Measurements from ENCODE around the gene MIA2. TPM values are rescaled to one million over a fixed set of nuclear protein-coding genes. Genes with fewer than 3 reads are reported as not detected.
"Not testable (repeated sequence)": the region's sequence is repeated elsewhere in the genome, so short reads cannot be mapped to it uniquely, and the experiment has no call there.

MIA2 gene
- total and polyA plus RNA-seq, 2 donors (not counting 1 experiment from before 2014, with no cell fraction given) = 11.5 to 27.1 TPM

DNA sequence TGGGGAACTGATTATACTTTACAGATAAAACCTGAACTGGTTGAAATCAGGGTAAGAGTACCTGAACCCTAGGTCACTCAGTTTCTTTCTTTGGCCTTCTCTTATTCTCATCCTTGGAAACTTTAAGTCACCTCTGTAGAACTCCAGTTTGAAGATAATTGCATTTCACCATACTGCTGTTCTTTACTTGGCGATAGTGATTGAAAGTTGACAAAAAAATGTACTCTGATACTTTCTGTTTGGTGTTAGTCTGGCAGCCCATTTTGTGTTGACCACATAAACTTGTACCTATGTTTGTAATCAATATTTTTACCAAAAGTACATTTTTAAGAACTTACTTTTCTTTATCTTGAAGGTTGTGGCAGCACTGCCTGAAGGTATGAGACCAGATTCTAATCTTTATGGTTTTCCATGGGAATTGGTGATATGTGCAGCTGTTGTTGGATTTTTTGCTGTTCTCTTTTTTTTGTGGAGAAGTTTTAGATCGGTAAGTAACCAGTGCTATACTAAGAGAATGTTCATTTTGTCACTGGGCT is 42.9 kb downstream of the MIA2 start:
- POLR2A ChIA-PET = no interaction called here
- Histone ChIP-seq H3K9me3 (ENCODE audit: control extremely low read depth in 1 of 3, control insufficient read depth in 2 of 3, insufficient read depth in 1 of 3, low read length in 2 of 3) (peaks cover 0 to 9% (median 2%) of the 10 kb centered on the region in 3 donors), H3K4me1 (ENCODE audit: control insufficient read depth in 2 of 2, insufficient read depth in 2 of 2, low read length in 2 of 2) (peaks cover 0 to 4% of the 10 kb centered on the region in 2 donors), H3K36me3 (replicated peaks in 1 of 2; ENCODE audit: control extremely low read depth in 1 of 2, control insufficient read depth in 1 of 2, extremely low read depth in 1 of 2, insufficient read depth in 2 of 2, low read length in 1 of 2) (peaks cover 6 to 7% of the 10 kb centered on the region in 2 experiments), H3K27ac (ENCODE audit: low read length in 2 of 2) (no peak overlapping the region), H3K9ac (ENCODE audit: low read length) (no peak overlapping the region), H3K79me2 (ENCODE audit: control insufficient read depth, insufficient read depth, low read length) (peaks cover 63% of the 10 kb centered on the region), H3K4me2 (replicated peaks; ENCODE audit: low read depth, low read length, poor library complexity, severe bottlenecking) (no peak overlapping the region), H2AFZ (ENCODE audit: insufficient read depth, low read depth, low read length, poor library complexity, severe bottlenecking) (no peak overlapping the region), H4K20me1 (ENCODE audit: control insufficient read depth, insufficient read depth, low read length, poor library complexity, severe bottlenecking) (peaks cover 28% of the 10 kb centered on the region), H3K27me3 (replicated peaks in 1 of 4; ENCODE audit: control extremely low read depth in 1 of 4, control insufficient read depth in 3 of 4, insufficient read depth in 4 of 4, low read length in 3 of 4) (no peaks in the 10 kb centered on the region), H3K4me3 (ENCODE audit: control extremely low read depth in 1 of 5, extremely low read depth in 1 of 5, insufficient read depth in 1 of 5, low read depth in 2 of 5, low read length in 4 of 5) (no peak overlapping the region)
- no peak for DNase-seq
- CTCF ChIA-PET = no interaction called here
- Mint-ChIP-seq H3K4me3 (no peak overlapping the region), H3K27me3 (no peaks in the 10 kb centered on the region), H3K27ac (no peak overlapping the region), H3K4me1 (peaks cover 36% of the 10 kb centered on the region), H3K9me3 (ENCODE audit: insufficient read depth) (peaks cover 2% of the 10 kb centered on the region)
- no CpG with 5 or more reads among the region's 2 CpGs for WGBS (ENCODE audit: insufficient coverage)
- ATAC-seq (ENCODE audit: low read depth) = no peak
- no peak for TF ChIP-seq EZH2 (IDR thresholded peaks at IDR 0.05; ENCODE audit: borderline replicate concordance, insufficient read depth, low read depth, low read length, poor library complexity, severe bottlenecking)
- TF ChIP-seq, protein P1, sequence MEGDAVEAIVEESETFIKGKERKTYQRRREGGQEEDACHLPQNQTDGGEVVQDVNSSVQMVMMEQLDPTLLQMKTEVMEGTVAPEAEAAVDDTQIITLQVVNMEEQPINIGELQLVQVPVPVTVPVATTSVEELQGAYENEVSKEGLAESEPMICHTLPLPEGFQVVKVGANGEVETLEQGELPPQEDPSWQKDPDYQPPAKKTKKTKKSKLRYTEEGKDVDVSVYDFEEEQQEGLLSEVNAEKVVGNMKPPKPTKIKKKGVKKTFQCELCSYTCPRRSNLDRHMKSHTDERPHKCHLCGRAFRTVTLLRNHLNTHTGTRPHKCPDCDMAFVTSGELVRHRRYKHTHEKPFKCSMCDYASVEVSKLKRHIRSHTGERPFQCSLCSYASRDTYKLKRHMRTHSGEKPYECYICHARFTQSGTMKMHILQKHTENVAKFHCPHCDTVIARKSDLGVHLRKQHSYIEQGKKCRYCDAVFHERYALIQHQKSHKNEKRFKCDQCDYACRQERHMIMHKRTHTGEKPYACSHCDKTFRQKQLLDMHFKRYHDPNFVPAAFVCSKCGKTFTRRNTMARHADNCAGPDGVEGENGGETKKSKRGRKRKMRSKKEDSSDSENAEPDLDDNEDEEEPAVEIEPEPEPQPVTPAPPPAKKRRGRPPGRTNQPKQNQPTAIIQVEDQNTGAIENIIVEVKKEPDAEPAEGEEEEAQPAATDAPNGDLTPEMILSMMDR (IDR thresholded peaks at IDR 0.05) = no peak
- intact Hi-C loops (cut with micrococcal nuclease) = no loop called here

DNA sequence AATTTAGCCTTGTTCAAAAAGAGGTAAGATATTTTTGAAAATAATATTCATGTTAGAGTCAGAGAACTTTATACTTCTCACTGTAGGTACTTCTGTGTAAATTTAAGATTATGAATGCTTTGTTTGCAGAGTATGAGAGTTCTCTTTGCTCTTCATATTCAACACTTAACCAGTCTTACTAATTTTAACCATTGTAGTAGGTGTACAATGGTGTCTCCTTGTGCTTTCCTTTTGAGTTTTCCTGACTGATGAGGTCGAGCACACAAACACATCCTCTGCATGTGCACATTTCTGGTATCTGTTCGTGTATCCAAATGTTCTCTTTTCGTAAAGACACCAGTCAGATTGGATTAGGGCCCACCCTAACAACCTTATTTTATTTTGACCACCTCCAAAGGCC is 45.8 kb downstream of the MIA2 start:
- 83% methylated on average over 1 of the region's 3 CpGs for whole genome bisulfite sequencing (ENCODE audit: insufficient coverage)
- peaks cover 44% of the 10 kb centered on the region for H3K79me2 ChIP-seq (ENCODE audit: control insufficient read depth, insufficient read depth, low read length)

DNA sequence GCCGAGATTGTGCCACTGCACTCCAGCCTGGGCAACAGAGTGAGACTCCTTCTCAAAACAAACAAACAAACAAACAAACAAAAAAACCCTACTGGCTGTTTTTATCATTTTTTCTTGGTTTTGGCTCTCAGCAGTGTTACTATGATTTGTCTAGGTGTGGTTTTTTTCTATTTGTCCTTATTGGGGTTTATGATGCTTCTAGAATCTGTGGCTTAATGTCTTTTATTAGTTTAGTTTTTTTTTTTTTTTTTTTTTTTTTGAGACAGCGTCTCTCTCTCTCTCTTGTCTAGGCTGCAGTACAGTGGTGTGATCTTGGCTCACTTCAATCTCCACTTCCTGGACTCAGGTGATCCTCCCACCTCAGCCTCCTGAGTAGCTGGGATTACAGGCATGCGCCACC is 47.0 kb downstream of the MIA2 start:
- H3K9me3 Mint-ChIP-seq (ENCODE audit: insufficient read depth); H3K4me1 ChIP-seq (ENCODE audit: control insufficient read depth in 2 of 2, insufficient read depth in 2 of 2, low read length in 2 of 2); intact Hi-C loops (cut with micrococcal nuclease); H3K27ac Mint-ChIP-seq; H3K27me3 ChIP-seq (replicated peaks in 1 of 4; ENCODE audit: control extremely low read depth in 1 of 4, control insufficient read depth in 3 of 4, insufficient read depth in 4 of 4, low read length in 3 of 4); POLR2A ChIA-PET; H3K9me3 ChIP-seq (ENCODE audit: control extremely low read depth in 1 of 3, control insufficient read depth in 2 of 3, insufficient read depth in 1 of 3, low read length in 2 of 3); H4K20me1 ChIP-seq (ENCODE audit: control insufficient read depth, insufficient read depth, low read length, poor library complexity, severe bottlenecking); H2AFZ ChIP-seq (ENCODE audit: insufficient read depth, low read depth, low read length, poor library complexity, severe bottlenecking); H3K27ac ChIP-seq (ENCODE audit: low read length in 2 of 2); H3K4me3 ChIP-seq (ENCODE audit: control extremely low read depth in 1 of 5, extremely low read depth in 1 of 5, insufficient read depth in 1 of 5, low read depth in 2 of 5, low read length in 4 of 5); H3K27me3 Mint-ChIP-seq; H3K9ac ChIP-seq (ENCODE audit: low read length); H3K4me3 Mint-ChIP-seq; H3K4me2 ChIP-seq (replicated peaks; ENCODE audit: low read depth, low read length, poor library complexity, severe bottlenecking); CTCF ChIA-PET; DNase-seq; ATAC-seq (ENCODE audit: low read depth): not testable (repeated sequence)
- H3K79me2 ChIP-seq (ENCODE audit: control insufficient read depth, insufficient read depth, low read length) = peaks cover 36% of the 10 kb centered on the region
- peaks cover 12% of the 10 kb centered on the region for H3K4me1 Mint-ChIP-seq
- no CpG with 5 or more reads among the region's 3 CpGs for WGBS (ENCODE audit: insufficient coverage)
- H3K36me3 ChIP-seq (replicated peaks in 1 of 2; ENCODE audit: control extremely low read depth in 1 of 2, control insufficient read depth in 1 of 2, extremely low read depth in 1 of 2, insufficient read depth in 2 of 2, low read length in 1 of 2) = peaks cover 8 to 14% of the 10 kb centered on the region in 2 experiments

More for the DNA sequence above, 45.8 kb downstream of the MIA2 start:
- Mint-ChIP-seq H3K4me3 (no peak overlapping the region), H3K27ac (no peak overlapping the region), H3K4me1 (peaks cover 17% of the 10 kb centered on the region), H3K9me3 (ENCODE audit: insufficient read depth) (no peaks in the 10 kb centered on the region), H3K27me3 (no peaks in the 10 kb centered on the region)
- DNase-seq = no peak
- Histone ChIP-seq H3K27ac (ENCODE audit: low read length in 2 of 2) (no peak overlapping the region), H3K9ac (ENCODE audit: low read length) (no peak overlapping the region), H3K9me3 (ENCODE audit: control extremely low read depth in 1 of 3, control insufficient read depth in 2 of 3, insufficient read depth in 1 of 3, low read length in 2 of 3) (no peaks in the 10 kb centered on the region), H2AFZ (ENCODE audit: insufficient read depth, low read depth, low read length, poor library complexity, severe bottlenecking) (no peak overlapping the region), H3K36me3 (replicated peaks in 1 of 2; ENCODE audit: control extremely low read depth in 1 of 2, control insufficient read depth in 1 of 2, extremely low read depth in 1 of 2, insufficient read depth in 2 of 2, low read length in 1 of 2) (peaks cover 8 to 14% of the 10 kb centered on the region in 2 experiments), H3K4me1 (ENCODE audit: control insufficient read depth in 2 of 2, insufficient read depth in 2 of 2, low read length in 2 of 2) (no peaks in the 10 kb centered on the region), H3K4me3 (ENCODE audit: control extremely low read depth in 1 of 5, extremely low read depth in 1 of 5, insufficient read depth in 1 of 5, low read depth in 2 of 5, low read length in 4 of 5) (no peak overlapping the region), H4K20me1 (ENCODE audit: control insufficient read depth, insufficient read depth, low read length, poor library complexity, severe bottlenecking) (peaks cover 10% of the 10 kb centered on the region), H3K27me3 (replicated peaks in 1 of 4; ENCODE audit: control extremely low read depth in 1 of 4, control insufficient read depth in 3 of 4, insufficient read depth in 4 of 4, low read length in 3 of 4) (no peaks in the 10 kb centered on the region), H3K4me2 (replicated peaks; ENCODE audit: low read depth, low read length, poor library complexity, severe bottlenecking) (no peak overlapping the region)
- ChIA-PET POLR2A (interaction anchor here (0.7 kb wide), 1 partner anchor 29 kb away, joined by 8 read pairs; no protein-coding TSS in a partner anchor), CTCF (no interaction called here)
- intact Hi-C loops (cut with micrococcal nuclease) = no loop called here
- ATAC-seq (ENCODE audit: low read depth) = no peak
- TF ChIP-seq, protein P1 (IDR thresholded peaks at IDR 0.05) = no peak
- TF ChIP-seq EZH2 (IDR thresholded peaks at IDR 0.05; ENCODE audit: borderline replicate concordance, insufficient read depth, low read depth, low read length, poor library complexity, severe bottlenecking) = no peak
